ENCODE data around the gene CLDN11.

DNA sequence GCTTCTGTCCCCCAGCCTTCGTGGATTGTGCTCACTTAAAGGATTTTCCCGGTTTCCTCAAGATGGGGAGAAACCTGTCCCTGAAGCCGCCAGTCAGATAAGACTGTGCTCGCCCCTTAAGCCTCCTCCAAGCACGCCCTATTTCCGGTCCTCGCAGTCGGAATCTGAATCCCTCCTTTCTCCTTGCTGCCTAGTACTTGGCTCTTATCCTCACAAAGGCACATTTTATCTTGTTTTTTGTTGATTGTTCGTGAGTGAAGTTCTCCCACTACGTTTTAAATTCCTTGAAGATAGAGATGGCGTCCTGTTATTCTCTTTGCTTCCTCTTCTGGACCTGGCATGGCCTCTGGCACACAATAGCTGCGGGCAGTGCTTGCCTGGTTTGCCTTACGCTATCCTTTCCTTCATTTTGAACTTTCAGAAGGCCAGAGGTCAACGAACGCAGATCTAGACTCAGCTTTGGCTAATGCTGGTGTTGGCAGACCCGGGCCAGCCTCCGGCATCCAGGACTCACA is 1.7 kb downstream of the CLDN11 start:
- TF ChIP-seq TEAD4 (CRISPR knock-in tag; IDR thresholded peaks at IDR 0.05) (no peak), NFYB (CRISPR knock-in tag; conservative IDR thresholded peaks at IDR 0.05; ENCODE audit: low read depth) (no peak), ELF4 (CRISPR knock-in tag; IDR thresholded peaks at IDR 0.05; ENCODE audit: low read depth) (no peak), NR1H2 (CRISPR knock-in tag; IDR thresholded peaks at IDR 0.05) (no peak), ESRRA (CRISPR knock-in tag; IDR thresholded peaks at IDR 0.05; ENCODE audit: borderline replicate concordance) (no peak), NR3C1 (CRISPR knock-in tag; conservative IDR thresholded peaks at IDR 0.05; ENCODE audit: low read depth) (no peak)
- TF ChIP-seq, protein P1, sequence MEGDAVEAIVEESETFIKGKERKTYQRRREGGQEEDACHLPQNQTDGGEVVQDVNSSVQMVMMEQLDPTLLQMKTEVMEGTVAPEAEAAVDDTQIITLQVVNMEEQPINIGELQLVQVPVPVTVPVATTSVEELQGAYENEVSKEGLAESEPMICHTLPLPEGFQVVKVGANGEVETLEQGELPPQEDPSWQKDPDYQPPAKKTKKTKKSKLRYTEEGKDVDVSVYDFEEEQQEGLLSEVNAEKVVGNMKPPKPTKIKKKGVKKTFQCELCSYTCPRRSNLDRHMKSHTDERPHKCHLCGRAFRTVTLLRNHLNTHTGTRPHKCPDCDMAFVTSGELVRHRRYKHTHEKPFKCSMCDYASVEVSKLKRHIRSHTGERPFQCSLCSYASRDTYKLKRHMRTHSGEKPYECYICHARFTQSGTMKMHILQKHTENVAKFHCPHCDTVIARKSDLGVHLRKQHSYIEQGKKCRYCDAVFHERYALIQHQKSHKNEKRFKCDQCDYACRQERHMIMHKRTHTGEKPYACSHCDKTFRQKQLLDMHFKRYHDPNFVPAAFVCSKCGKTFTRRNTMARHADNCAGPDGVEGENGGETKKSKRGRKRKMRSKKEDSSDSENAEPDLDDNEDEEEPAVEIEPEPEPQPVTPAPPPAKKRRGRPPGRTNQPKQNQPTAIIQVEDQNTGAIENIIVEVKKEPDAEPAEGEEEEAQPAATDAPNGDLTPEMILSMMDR (IDR thresholded peaks at IDR 0.05), result no peak
- TF ChIP-seq, protein P2, sequence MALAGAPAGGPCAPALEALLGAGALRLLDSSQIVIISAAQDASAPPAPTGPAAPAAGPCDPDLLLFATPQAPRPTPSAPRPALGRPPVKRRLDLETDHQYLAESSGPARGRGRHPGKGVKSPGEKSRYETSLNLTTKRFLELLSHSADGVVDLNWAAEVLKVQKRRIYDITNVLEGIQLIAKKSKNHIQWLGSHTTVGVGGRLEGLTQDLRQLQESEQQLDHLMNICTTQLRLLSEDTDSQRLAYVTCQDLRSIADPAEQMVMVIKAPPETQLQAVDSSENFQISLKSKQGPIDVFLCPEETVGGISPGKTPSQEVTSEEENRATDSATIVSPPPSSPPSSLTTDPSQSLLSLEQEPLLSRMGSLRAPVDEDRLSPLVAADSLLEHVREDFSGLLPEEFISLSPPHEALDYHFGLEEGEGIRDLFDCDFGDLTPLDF (CRISPR knock-in tag; IDR thresholded peaks at IDR 0.05), result no peak
- TF ChIP-seq, protein P3, sequence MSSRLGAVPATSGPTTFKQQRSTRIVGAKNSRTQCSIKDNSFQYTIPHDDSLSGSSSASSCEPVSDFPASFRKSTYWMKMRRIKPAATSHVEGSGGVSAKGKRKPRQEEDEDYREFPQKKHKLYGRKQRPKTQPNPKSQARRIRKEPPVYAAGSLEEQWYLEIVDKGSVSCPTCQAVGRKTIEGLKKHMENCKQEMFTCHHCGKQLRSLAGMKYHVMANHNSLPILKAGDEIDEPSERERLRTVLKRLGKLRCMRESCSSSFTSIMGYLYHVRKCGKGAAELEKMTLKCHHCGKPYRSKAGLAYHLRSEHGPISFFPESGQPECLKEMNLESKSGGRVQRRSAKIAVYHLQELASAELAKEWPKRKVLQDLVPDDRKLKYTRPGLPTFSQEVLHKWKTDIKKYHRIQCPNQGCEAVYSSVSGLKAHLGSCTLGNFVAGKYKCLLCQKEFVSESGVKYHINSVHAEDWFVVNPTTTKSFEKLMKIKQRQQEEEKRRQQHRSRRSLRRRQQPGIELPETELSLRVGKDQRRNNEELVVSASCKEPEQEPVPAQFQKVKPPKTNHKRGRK (CRISPR knock-in tag; IDR thresholded peaks at IDR 0.05; ENCODE audit: borderline replicate concordance), result no peak
- TF ChIP-seq, protein P4, sequence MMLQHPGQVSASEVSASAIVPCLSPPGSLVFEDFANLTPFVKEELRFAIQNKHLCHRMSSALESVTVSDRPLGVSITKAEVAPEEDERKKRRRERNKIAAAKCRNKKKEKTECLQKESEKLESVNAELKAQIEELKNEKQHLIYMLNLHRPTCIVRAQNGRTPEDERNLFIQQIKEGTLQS (CRISPR knock-in tag; conservative IDR thresholded peaks at IDR 0.05), result no peak
- TF ChIP-seq, protein P5, sequence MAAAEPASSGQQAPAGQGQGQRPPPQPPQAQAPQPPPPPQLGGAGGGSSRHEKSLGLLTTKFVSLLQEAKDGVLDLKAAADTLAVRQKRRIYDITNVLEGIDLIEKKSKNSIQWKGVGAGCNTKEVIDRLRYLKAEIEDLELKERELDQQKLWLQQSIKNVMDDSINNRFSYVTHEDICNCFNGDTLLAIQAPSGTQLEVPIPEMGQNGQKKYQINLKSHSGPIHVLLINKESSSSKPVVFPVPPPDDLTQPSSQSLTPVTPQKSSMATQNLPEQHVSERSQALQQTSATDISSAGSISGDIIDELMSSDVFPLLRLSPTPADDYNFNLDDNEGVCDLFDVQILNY (CRISPR knock-in tag; IDR thresholded peaks at IDR 0.05), result no peak
- TF ChIP-seq, protein P6, sequence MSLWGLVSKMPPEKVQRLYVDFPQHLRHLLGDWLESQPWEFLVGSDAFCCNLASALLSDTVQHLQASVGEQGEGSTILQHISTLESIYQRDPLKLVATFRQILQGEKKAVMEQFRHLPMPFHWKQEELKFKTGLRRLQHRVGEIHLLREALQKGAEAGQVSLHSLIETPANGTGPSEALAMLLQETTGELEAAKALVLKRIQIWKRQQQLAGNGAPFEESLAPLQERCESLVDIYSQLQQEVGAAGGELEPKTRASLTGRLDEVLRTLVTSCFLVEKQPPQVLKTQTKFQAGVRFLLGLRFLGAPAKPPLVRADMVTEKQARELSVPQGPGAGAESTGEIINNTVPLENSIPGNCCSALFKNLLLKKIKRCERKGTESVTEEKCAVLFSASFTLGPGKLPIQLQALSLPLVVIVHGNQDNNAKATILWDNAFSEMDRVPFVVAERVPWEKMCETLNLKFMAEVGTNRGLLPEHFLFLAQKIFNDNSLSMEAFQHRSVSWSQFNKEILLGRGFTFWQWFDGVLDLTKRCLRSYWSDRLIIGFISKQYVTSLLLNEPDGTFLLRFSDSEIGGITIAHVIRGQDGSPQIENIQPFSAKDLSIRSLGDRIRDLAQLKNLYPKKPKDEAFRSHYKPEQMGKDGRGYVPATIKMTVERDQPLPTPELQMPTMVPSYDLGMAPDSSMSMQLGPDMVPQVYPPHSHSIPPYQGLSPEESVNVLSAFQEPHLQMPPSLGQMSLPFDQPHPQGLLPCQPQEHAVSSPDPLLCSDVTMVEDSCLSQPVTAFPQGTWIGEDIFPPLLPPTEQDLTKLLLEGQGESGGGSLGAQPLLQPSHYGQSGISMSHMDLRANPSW (CRISPR knock-in tag; conservative IDR thresholded peaks at IDR 0.05; ENCODE audit: low read depth), result no peak

Measured in WTC11 (cell line).